IMR-90 (cell line): ENCODE results near the gene MTA1. TPM values are rescaled to one million over a fixed set of nuclear protein-coding genes. Genes with fewer than 3 reads are reported as not detected.

ENCODE experiments used
- ATAC-seq: fragments of 200-7000 bp; cut with Tn5 transposase; 2 replicates; pipeline ENCODE4 v1.9.1; 2020; ENCODE audit warnings: low read depth, mild to moderate bottlenecking, moderate library complexity
- BruUV-seq: library from RNA; stranded (reverse); fragments of 400-500 nt; replicated peaks from 2 replicates; lab custom pipeline; 2021; lab: Mats Ljungman, UMichigan
- CTCF ChIA-PET: fragments of 300-600 bp; formaldehyde crosslinking; extraction: SDS; loops from one replicate; lab custom pipeline; 2021; ENCODE audit warnings: antibody characterized with exemption; lab: Yijun Ruan, JAX
- POLR2A ChIA-PET: fragments of 300-600 bp; sonication (Branson Sonifier 250); formaldehyde crosslinking; loops from one replicate; lab custom pipeline; 2022; ENCODE audit warnings: antibody characterized with exemption; ENCODE audit not compliant: unreplicated experiment; lab: Charles Lee
- DNase-seq: peaks from one replicate; pipeline ENCODE4 v3.0.0; 2013
- H2AFZ ChIP-seq: replicated peaks from 2 replicates; pipeline ENCODE3; 2013; ENCODE audit warnings: low read length, mild to moderate bottlenecking; ENCODE audit not compliant: poor library complexity
- H2AK5ac ChIP-seq: 2 replicates; pipeline ENCODE4 v1.6.1; 2013; ENCODE audit warnings: low read depth, low read length, inconsistent platforms
- H2AK9ac ChIP-seq: replicated peaks from 2 replicates; pipeline ENCODE3; 2013; ENCODE audit warnings: mild to moderate bottlenecking, low read depth, low read length, moderate library complexity; ENCODE audit not compliant: poor library complexity
- H2BK120ac ChIP-seq: 2 replicates; pipeline ENCODE4 v1.6.1; 2013; ENCODE audit warnings: low read depth, low read length, inconsistent platforms
- H2BK15ac ChIP-seq: 3 replicates; pipeline ENCODE4 v1.6.1; 2013; ENCODE audit warnings: low read depth, low read length, inconsistent platforms
- H2BK20ac ChIP-seq: 2 replicates; pipeline ENCODE4 v1.6.1; 2013; ENCODE audit warnings: low read depth, mild to moderate bottlenecking, inconsistent platforms, low read length, moderate library complexity
- H2BK5ac ChIP-seq: 2 replicates; pipeline ENCODE4 v1.6.1; 2013; ENCODE audit warnings: mild to moderate bottlenecking, low read depth, low read length, inconsistent platforms; ENCODE audit not compliant: poor library complexity, severe bottlenecking
- H3K14ac ChIP-seq: replicated peaks from 2 replicates; pipeline ENCODE4 v1.6.1; 2013; ENCODE audit warnings: low read depth, low read length, inconsistent platforms
- H3K18ac ChIP-seq: 2 replicates; pipeline ENCODE4 v1.6.1; 2013; ENCODE audit warnings: low read depth, low read length, control low read depth
- H3K23ac ChIP-seq: 2 replicates; pipeline ENCODE4 v1.6.1; 2013; ENCODE audit warnings: low read depth, low read length, inconsistent platforms
- H3K27ac ChIP-seq: 2 replicates; pipeline ENCODE4 v1.5.1; 2013; ENCODE audit warnings: mild to moderate bottlenecking, control low read depth, low read length; ENCODE audit not compliant: insufficient read depth
- H3K27me3 ChIP-seq: 2 replicates; pipeline ENCODE4 v1.6.1; 2013; ENCODE audit warnings: low read length; ENCODE audit not compliant: control insufficient read depth, insufficient read depth
- H3K36me3 ChIP-seq: 2 replicates; pipeline ENCODE4 v1.6.1; 2013; ENCODE audit warnings: low read length, mixed read lengths; ENCODE audit not compliant: control insufficient read depth, insufficient read depth
- H3K4ac ChIP-seq: 2 replicates; pipeline ENCODE4 v1.6.1; 2013; ENCODE audit warnings: low read depth, low read length, inconsistent platforms
- H3K4me1 ChIP-seq: 2 replicates; pipeline ENCODE4 v1.6.1; 2013; ENCODE audit warnings: low read length, mixed read lengths; ENCODE audit not compliant: control insufficient read depth, insufficient read depth
- H3K4me2 ChIP-seq: 2 replicates; pipeline ENCODE4 v1.6.1; 2013; ENCODE audit warnings: low read depth, mild to moderate bottlenecking, control low read depth, low read length, moderate library complexity
- H3K4me3 ChIP-seq: 2 replicates; pipeline ENCODE4 v1.5.1; 2013; ENCODE audit warnings: low read depth, mild to moderate bottlenecking, control low read depth, low read length, moderate library complexity; ENCODE audit not compliant: insufficient read depth
- H3K56ac ChIP-seq: 2 replicates; pipeline ENCODE4 v1.6.1; 2013; ENCODE audit warnings: low read length, inconsistent platforms; ENCODE audit not compliant: insufficient read depth; ENCODE audit errors: extremely low read depth
- H3K79me1 ChIP-seq, 2 experiments: 2 replicates each; pipeline ENCODE4 v1.6.1; 2013; ENCODE audit warnings: low read length in 2 of 2, inconsistent platforms in 1 of 2, low read depth in 1 of 2
- H3K9ac ChIP-seq: 2 replicates; pipeline ENCODE4 v1.6.1; 2013; ENCODE audit warnings: low read depth, low read length, control low read depth
- H3K9me1 ChIP-seq: 2 replicates; pipeline ENCODE4 v1.6.1; 2013; ENCODE audit warnings: low read length, inconsistent platforms; ENCODE audit not compliant: insufficient read depth
- H3K9me3 ChIP-seq: 2 replicates; pipeline ENCODE4 v1.6.1; 2013; ENCODE audit warnings: low read length; ENCODE audit not compliant: control insufficient read depth, insufficient read depth
- H4K20me1 ChIP-seq: 2 replicates; pipeline ENCODE4 v1.6.1; 2013; ENCODE audit warnings: low read length, inconsistent platforms; ENCODE audit not compliant: insufficient read depth
- H4K5ac ChIP-seq: 2 replicates; pipeline ENCODE4 v1.6.1; 2013; ENCODE audit warnings: mild to moderate bottlenecking, low read depth, low read length, control low read depth
- H4K8ac ChIP-seq, 2 experiments: 2 replicates each; pipeline ENCODE4 v1.6.1; 2013; ENCODE audit warnings: low read depth in 2 of 2, low read length in 2 of 2, control low read depth in 1 of 2, inconsistent platforms in 1 of 2
- H4K91ac ChIP-seq: 2 replicates; pipeline ENCODE4 v1.6.1; 2013; ENCODE audit warnings: low read depth, low read length, inconsistent platforms; ENCODE audit not compliant: insufficient read depth
- BHLHE40 ChIP-seq: fragments of 150-350 bp; IDR thresholded peaks from 2 replicates; pipeline ENCODE4 v1.6.1; 2016; ENCODE audit warnings: mild to moderate bottlenecking, low read depth, low read length
- FOS ChIP-seq: fragments of 150-350 bp; IDR thresholded peaks from 2 replicates; pipeline ENCODE4 v1.6.1; 2016; ENCODE audit warnings: low read depth, low read length
- MXI1 ChIP-seq: IDR thresholded peaks from 2 replicates; pipeline ENCODE4 v1.6.1; 2012; ENCODE audit warnings: low read depth, mild to moderate bottlenecking, low read length, moderate library complexity, borderline replicate concordance
- WGBS, 2 experiments: methylation state at CpG; one replicate each; pipeline versions ENCODE4 v1.1.5 to v1.1.7; 2013; ENCODE audit warnings: missing lambda C conversion rate in 2 of 2; ENCODE audit not compliant: insufficient read length in 1 of 2; ENCODE audit errors: extremely low coverage in 2 of 2; 5-methylcytosine and 5-hydroxymethylcytosine counted together
- dilution Hi-C: fragments of 300-500 bp; cut with HindIII; formaldehyde crosslinking; loops from one replicate; pipeline ENCODE4 v1.14.3; 2018; ENCODE audit warnings: low sequenced_read_pairs; ENCODE audit not compliant: unreplicated experiment
- in situ Hi-C: fragments of 300-500 bp; cut with MboI; formaldehyde crosslinking; loops from 3 replicates; pipeline ENCODE4 v1.14.3; 2019; ENCODE audit warnings: low sequenced_read_pairs, inconsistent platforms, mixed read lengths
- intact Hi-C: fragments of 100-400 bp; cut with micrococcal nuclease; formaldehyde crosslinking; loops from 2 replicates; pipeline ENCODE4 v1.10.0; 2022
- polyA plus RNA-seq, 3 experiments: library from polyadenylated mRNA; depleted of rRNA; stranded (reverse); fragments of >200 nt; gene quantifications; 2 replicates each; pipeline ENCODE4 v1.2.3, GENCODE V29; 2012; ENCODE audit warnings: low replicate concordance in 1 of 3
- total RNA-seq: library from RNA; depleted of rRNA; stranded (reverse); fragments of >200 nt; gene quantifications from 2 replicates; pipeline ENCODE4 v1.2.3, GENCODE V29; 2012

MTA1 gene
- total and polyA plus RNA-seq, 2 of the 4 experiments (the other 2 are of a cell fraction): 21.5 to 61.6 TPM

DNA sequence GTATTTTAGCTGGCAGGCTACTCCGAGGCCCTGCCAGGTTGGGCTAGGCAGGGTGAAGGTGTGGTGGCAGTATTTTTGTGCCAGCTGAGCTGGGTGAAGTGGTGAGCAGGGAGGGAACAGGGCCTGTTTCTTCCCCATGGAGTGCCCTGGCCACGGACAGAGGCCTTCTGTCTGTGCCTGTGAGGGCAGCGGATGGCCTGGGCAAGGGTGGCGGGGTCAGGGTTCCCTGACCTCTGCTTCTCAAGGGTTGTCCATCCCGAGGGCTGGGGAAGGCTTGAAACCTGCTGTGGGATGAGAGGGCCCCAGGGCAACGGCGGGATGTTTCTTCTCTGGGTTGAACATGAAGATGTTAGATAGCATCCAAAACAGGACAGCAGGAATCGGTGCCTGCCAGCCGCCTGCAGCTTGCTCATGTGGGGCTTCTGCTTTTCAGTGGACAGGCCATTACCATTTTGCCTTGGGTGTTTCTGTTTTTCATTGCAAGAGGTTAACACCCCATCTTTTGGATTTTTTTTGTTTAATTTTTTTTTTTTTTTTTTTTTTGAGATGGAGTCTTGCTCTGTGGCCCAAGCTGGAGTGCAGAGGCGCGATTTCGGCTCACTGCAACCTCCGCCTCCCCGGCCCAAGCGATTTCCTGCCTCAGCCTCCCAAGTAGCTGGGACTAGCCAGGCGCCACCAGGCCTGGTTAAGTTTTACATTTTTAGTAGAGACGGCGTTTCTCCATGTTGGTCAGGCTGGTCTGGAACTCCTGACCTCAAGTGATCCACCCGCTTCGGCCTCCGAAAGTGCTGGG lies 3.3 kb downstream of the MTA1 start:
- no TSS peak for BruUV-seq
- Histone ChIP-seq H2BK15ac (no peak overlapping the region), H2AK9ac (peak overlapping the region; percentile 48), H3K4me2 (no peak overlapping the region), H2BK120ac (no peak overlapping the region), H4K8ac (no peak overlapping the region), H3K18ac (no peak overlapping the region), H3K9ac (no peak overlapping the region), H3K14ac (no peak overlapping the region), H3K56ac (no peak overlapping the region), H3K4ac (no peak overlapping the region), H3K23ac (peak overlapping the region; percentile 48; the same call in 1 of the 2 replicates), H3K9me3 (no peaks in the 10 kb centered on the region), H3K4me1 (peaks cover 18% of the 10 kb centered on the region), H3K4me3 (no peak overlapping the region), H2BK5ac (no peak overlapping the region), H2AK5ac (no peak overlapping the region), H3K36me3 (peaks cover 17% of the 10 kb centered on the region), H3K27me3 (no peaks in the 10 kb centered on the region), H2BK20ac (no peak overlapping the region), H3K9me1 (peaks cover 10% of the 10 kb centered on the region; the same call in 1 of the 2 replicates), H3K27ac (no peak overlapping the region), H4K91ac (no peak overlapping the region), H3K79me1 (peaks cover 4 to 55% of the 10 kb centered on the region in 2 experiments), H4K5ac (no peak overlapping the region), H2AFZ (no peak overlapping the region), H4K20me1 (peaks cover 56% of the 10 kb centered on the region)
- ChIA-PET POLR2A (no interaction called here), CTCF (no interaction called here)
- dilution Hi-C loops: no loop called here
- no peak for ATAC-seq
- no peak for TF ChIP-seq MXI1
- no peak for TF ChIP-seq BHLHE40
- TF ChIP-seq FOS: no peak
- intact Hi-C loops: no loop called here
- 100% methylated on average over 3 of the region's 21 CpGs; no CpG with 5 or more reads in 1 of the 2 experiments for WGBS, 2 experiments
- no peak for DNase-seq
- in situ Hi-C loops: no loop called here
